IMR-90 (cell line): ENCODE data around the gene STXBP6.
"Not testable (repeated sequence)": the region's sequence is repeated elsewhere in the genome, so short reads cannot be mapped to it uniquely, and the experiment has no call there.

Source experiments
- CEBPB ChIP-seq: IDR thresholded peaks from 2 replicates; pipeline ENCODE4 v1.6.1; 2012; ENCODE audit warnings: low read depth, low read length, improper control_type of control experiment
- ELK1 ChIP-seq: fragments of 150-350 bp; IDR thresholded peaks from 2 replicates; pipeline ENCODE4 v1.6.1; 2016; ENCODE audit warnings: low read depth, mild to moderate bottlenecking, low read length, moderate library complexity, borderline replicate concordance
- FOS ChIP-seq: fragments of 150-350 bp; IDR thresholded peaks from 2 replicates; pipeline ENCODE4 v1.6.1; 2016; ENCODE audit warnings: low read depth, low read length
- MAFK ChIP-seq: IDR thresholded peaks from 2 replicates; pipeline ENCODE4 v1.6.1; 2012; ENCODE audit warnings: low read depth, low read length, improper control_type of control experiment
- NFE2L2 ChIP-seq: fragments of 150-350 bp; IDR thresholded peaks from 2 replicates; pipeline ENCODE4 v1.6.1; 2016; ENCODE audit warnings: low read depth, mild to moderate bottlenecking, low read length
- POLR2A ChIP-seq: IDR thresholded peaks from 2 replicates; pipeline ENCODE4 v1.6.1; 2012; ENCODE audit warnings: mild to moderate bottlenecking, low read depth, low read length
- RAD21 ChIP-seq: IDR thresholded peaks from 2 replicates; pipeline ENCODE4 v1.6.1; 2012; ENCODE audit warnings: low read length, improper control_type of control experiment
- RFX5 ChIP-seq: IDR thresholded peaks from 2 replicates; pipeline ENCODE4 v1.8.0; 2012; ENCODE audit warnings: low read depth, mild to moderate bottlenecking, low read length, moderate library complexity
- TF ChIP-seq, protein P1 (sequence below): conservative IDR thresholded peaks from 2 replicates; pipeline ENCODE4 v1.5.1; 2012; ENCODE audit warnings: mild to moderate bottlenecking, low read depth, low read length, improper control_type of control experiment
- TF ChIP-seq, protein P2 (sequence below): fragments of 150-350 bp; IDR thresholded peaks from 2 replicates; pipeline ENCODE4 v1.6.1; 2017; ENCODE audit warnings: mild to moderate bottlenecking, antibody characterized with exemption, low read length, low read depth

DNA sequence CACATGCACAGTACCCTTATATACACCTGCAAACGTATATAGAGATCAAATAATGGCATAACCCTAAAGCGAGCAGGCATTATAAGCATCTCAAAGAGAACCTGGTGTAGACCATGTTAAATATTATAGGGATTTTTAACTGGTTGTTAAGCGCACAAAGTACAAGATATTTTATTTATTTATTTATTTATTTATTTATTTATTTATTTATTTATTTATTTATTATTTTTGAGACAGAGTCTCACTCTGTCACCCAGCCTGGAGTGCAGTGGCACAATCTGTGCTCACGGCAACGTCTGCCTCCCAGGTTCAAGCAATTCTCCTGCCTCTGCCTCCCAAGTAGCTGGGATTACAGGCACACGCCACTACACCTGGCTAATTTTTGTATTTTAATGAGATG, 87.8 kb downstream of the STXBP6 start:
- TF ChIP-seq, protein P1, sequence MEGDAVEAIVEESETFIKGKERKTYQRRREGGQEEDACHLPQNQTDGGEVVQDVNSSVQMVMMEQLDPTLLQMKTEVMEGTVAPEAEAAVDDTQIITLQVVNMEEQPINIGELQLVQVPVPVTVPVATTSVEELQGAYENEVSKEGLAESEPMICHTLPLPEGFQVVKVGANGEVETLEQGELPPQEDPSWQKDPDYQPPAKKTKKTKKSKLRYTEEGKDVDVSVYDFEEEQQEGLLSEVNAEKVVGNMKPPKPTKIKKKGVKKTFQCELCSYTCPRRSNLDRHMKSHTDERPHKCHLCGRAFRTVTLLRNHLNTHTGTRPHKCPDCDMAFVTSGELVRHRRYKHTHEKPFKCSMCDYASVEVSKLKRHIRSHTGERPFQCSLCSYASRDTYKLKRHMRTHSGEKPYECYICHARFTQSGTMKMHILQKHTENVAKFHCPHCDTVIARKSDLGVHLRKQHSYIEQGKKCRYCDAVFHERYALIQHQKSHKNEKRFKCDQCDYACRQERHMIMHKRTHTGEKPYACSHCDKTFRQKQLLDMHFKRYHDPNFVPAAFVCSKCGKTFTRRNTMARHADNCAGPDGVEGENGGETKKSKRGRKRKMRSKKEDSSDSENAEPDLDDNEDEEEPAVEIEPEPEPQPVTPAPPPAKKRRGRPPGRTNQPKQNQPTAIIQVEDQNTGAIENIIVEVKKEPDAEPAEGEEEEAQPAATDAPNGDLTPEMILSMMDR = not testable (repeated sequence)
- not testable (repeated sequence) for TF ChIP-seq RAD21, POLR2A, CEBPB, MAFK, FOS, ELK1, RFX5, NFE2L2
- TF ChIP-seq, protein P2, sequence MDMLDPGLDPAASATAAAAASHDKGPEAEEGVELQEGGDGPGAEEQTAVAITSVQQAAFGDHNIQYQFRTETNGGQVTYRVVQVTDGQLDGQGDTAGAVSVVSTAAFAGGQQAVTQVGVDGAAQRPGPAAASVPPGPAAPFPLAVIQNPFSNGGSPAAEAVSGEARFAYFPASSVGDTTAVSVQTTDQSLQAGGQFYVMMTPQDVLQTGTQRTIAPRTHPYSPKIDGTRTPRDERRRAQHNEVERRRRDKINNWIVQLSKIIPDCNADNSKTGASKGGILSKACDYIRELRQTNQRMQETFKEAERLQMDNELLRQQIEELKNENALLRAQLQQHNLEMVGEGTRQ = not testable (repeated sequence)
